IMR-90 (cell line): ENCODE data around the gene DCDC1. TPM values are rescaled to one million over a fixed set of nuclear protein-coding genes. Genes with fewer than 3 reads are reported as not detected.

Experiments
- ATAC-seq: fragments of 200-7000 bp; cut with Tn5 transposase; 2 replicates; pipeline ENCODE4 v1.9.1; 2020; ENCODE audit warnings: low read depth, mild to moderate bottlenecking, moderate library complexity
- BruUV-seq: library from RNA; stranded (reverse); fragments of 400-500 nt; replicated peaks from 2 replicates; lab custom pipeline; 2021; lab: Mats Ljungman, UMichigan
- CTCF ChIA-PET: fragments of 300-600 bp; formaldehyde crosslinking; extraction: SDS; loops from one replicate; lab custom pipeline; 2021; ENCODE audit warnings: antibody characterized with exemption; lab: Yijun Ruan, JAX
- POLR2A ChIA-PET: fragments of 300-600 bp; sonication (Branson Sonifier 250); formaldehyde crosslinking; loops from one replicate; lab custom pipeline; 2022; ENCODE audit warnings: antibody characterized with exemption; ENCODE audit not compliant: unreplicated experiment; lab: Charles Lee
- DNase-seq: peaks from one replicate; pipeline ENCODE4 v3.0.0; 2013
- H2AFZ ChIP-seq: replicated peaks from 2 replicates; pipeline ENCODE3; 2013; ENCODE audit warnings: low read length, mild to moderate bottlenecking; ENCODE audit not compliant: poor library complexity
- H2AK5ac ChIP-seq: 2 replicates; pipeline ENCODE4 v1.6.1; 2013; ENCODE audit warnings: low read depth, low read length, inconsistent platforms
- H2AK9ac ChIP-seq: replicated peaks from 2 replicates; pipeline ENCODE3; 2013; ENCODE audit warnings: mild to moderate bottlenecking, low read depth, low read length, moderate library complexity; ENCODE audit not compliant: poor library complexity
- H2BK120ac ChIP-seq: 2 replicates; pipeline ENCODE4 v1.6.1; 2013; ENCODE audit warnings: low read depth, low read length, inconsistent platforms
- H2BK15ac ChIP-seq: 3 replicates; pipeline ENCODE4 v1.6.1; 2013; ENCODE audit warnings: low read depth, low read length, inconsistent platforms
- H2BK20ac ChIP-seq: 2 replicates; pipeline ENCODE4 v1.6.1; 2013; ENCODE audit warnings: low read depth, mild to moderate bottlenecking, inconsistent platforms, low read length, moderate library complexity
- H2BK5ac ChIP-seq: 2 replicates; pipeline ENCODE4 v1.6.1; 2013; ENCODE audit warnings: mild to moderate bottlenecking, low read depth, low read length, inconsistent platforms; ENCODE audit not compliant: poor library complexity, severe bottlenecking
- H3K14ac ChIP-seq: replicated peaks from 2 replicates; pipeline ENCODE4 v1.6.1; 2013; ENCODE audit warnings: low read depth, low read length, inconsistent platforms
- H3K18ac ChIP-seq: 2 replicates; pipeline ENCODE4 v1.6.1; 2013; ENCODE audit warnings: low read depth, low read length, control low read depth
- H3K23ac ChIP-seq: 2 replicates; pipeline ENCODE4 v1.6.1; 2013; ENCODE audit warnings: low read depth, low read length, inconsistent platforms
- H3K27ac ChIP-seq: 2 replicates; pipeline ENCODE4 v1.5.1; 2013; ENCODE audit warnings: mild to moderate bottlenecking, control low read depth, low read length; ENCODE audit not compliant: insufficient read depth
- H3K27me3 ChIP-seq: 2 replicates; pipeline ENCODE4 v1.6.1; 2013; ENCODE audit warnings: low read length; ENCODE audit not compliant: control insufficient read depth, insufficient read depth
- H3K36me3 ChIP-seq: 2 replicates; pipeline ENCODE4 v1.6.1; 2013; ENCODE audit warnings: low read length, mixed read lengths; ENCODE audit not compliant: control insufficient read depth, insufficient read depth
- H3K4ac ChIP-seq: 2 replicates; pipeline ENCODE4 v1.6.1; 2013; ENCODE audit warnings: low read depth, low read length, inconsistent platforms
- H3K4me1 ChIP-seq: 2 replicates; pipeline ENCODE4 v1.6.1; 2013; ENCODE audit warnings: low read length, mixed read lengths; ENCODE audit not compliant: control insufficient read depth, insufficient read depth
- H3K4me2 ChIP-seq: 2 replicates; pipeline ENCODE4 v1.6.1; 2013; ENCODE audit warnings: low read depth, mild to moderate bottlenecking, control low read depth, low read length, moderate library complexity
- H3K4me3 ChIP-seq: 2 replicates; pipeline ENCODE4 v1.5.1; 2013; ENCODE audit warnings: low read depth, mild to moderate bottlenecking, control low read depth, low read length, moderate library complexity; ENCODE audit not compliant: insufficient read depth
- H3K56ac ChIP-seq: 2 replicates; pipeline ENCODE4 v1.6.1; 2013; ENCODE audit warnings: low read length, inconsistent platforms; ENCODE audit not compliant: insufficient read depth; ENCODE audit errors: extremely low read depth
- H3K79me1 ChIP-seq, 2 experiments: 2 replicates each; pipeline ENCODE4 v1.6.1; 2013; ENCODE audit warnings: low read length in 2 of 2, inconsistent platforms in 1 of 2, low read depth in 1 of 2
- H3K9ac ChIP-seq: 2 replicates; pipeline ENCODE4 v1.6.1; 2013; ENCODE audit warnings: low read depth, low read length, control low read depth
- H3K9me1 ChIP-seq: 2 replicates; pipeline ENCODE4 v1.6.1; 2013; ENCODE audit warnings: low read length, inconsistent platforms; ENCODE audit not compliant: insufficient read depth
- H3K9me3 ChIP-seq: 2 replicates; pipeline ENCODE4 v1.6.1; 2013; ENCODE audit warnings: low read length; ENCODE audit not compliant: control insufficient read depth, insufficient read depth
- H4K20me1 ChIP-seq: 2 replicates; pipeline ENCODE4 v1.6.1; 2013; ENCODE audit warnings: low read length, inconsistent platforms; ENCODE audit not compliant: insufficient read depth
- H4K5ac ChIP-seq: 2 replicates; pipeline ENCODE4 v1.6.1; 2013; ENCODE audit warnings: mild to moderate bottlenecking, low read depth, low read length, control low read depth
- H4K8ac ChIP-seq, 2 experiments: 2 replicates each; pipeline ENCODE4 v1.6.1; 2013; ENCODE audit warnings: low read depth in 2 of 2, low read length in 2 of 2, control low read depth in 1 of 2, inconsistent platforms in 1 of 2
- H4K91ac ChIP-seq: 2 replicates; pipeline ENCODE4 v1.6.1; 2013; ENCODE audit warnings: low read depth, low read length, inconsistent platforms; ENCODE audit not compliant: insufficient read depth
- BHLHE40 ChIP-seq: fragments of 150-350 bp; IDR thresholded peaks from 2 replicates; pipeline ENCODE4 v1.6.1; 2016; ENCODE audit warnings: mild to moderate bottlenecking, low read depth, low read length
- CEBPB ChIP-seq: IDR thresholded peaks from 2 replicates; pipeline ENCODE4 v1.6.1; 2012; ENCODE audit warnings: low read depth, low read length, improper control_type of control experiment
- CHD1 ChIP-seq: IDR thresholded peaks from 2 replicates; pipeline ENCODE4 v1.6.1; 2012; ENCODE audit warnings: low read depth, low read length, improper control_type of control experiment
- FOS ChIP-seq: fragments of 150-350 bp; IDR thresholded peaks from 2 replicates; pipeline ENCODE4 v1.6.1; 2016; ENCODE audit warnings: low read depth, low read length
- MAFK ChIP-seq: IDR thresholded peaks from 2 replicates; pipeline ENCODE4 v1.6.1; 2012; ENCODE audit warnings: low read depth, low read length, improper control_type of control experiment
- MAZ ChIP-seq: IDR thresholded peaks from 2 replicates; pipeline ENCODE4 v1.6.1; 2012; ENCODE audit warnings: low read depth, mild to moderate bottlenecking, low read length, improper control_type of control experiment, moderate library complexity, borderline replicate concordance
- MXI1 ChIP-seq: IDR thresholded peaks from 2 replicates; pipeline ENCODE4 v1.6.1; 2012; ENCODE audit warnings: low read depth, mild to moderate bottlenecking, low read length, moderate library complexity, borderline replicate concordance
- NFE2L2 ChIP-seq: fragments of 150-350 bp; IDR thresholded peaks from 2 replicates; pipeline ENCODE4 v1.6.1; 2016; ENCODE audit warnings: low read depth, mild to moderate bottlenecking, low read length
- POLR2A ChIP-seq: IDR thresholded peaks from 2 replicates; pipeline ENCODE4 v1.6.1; 2012; ENCODE audit warnings: mild to moderate bottlenecking, low read depth, low read length
- RAD21 ChIP-seq: IDR thresholded peaks from 2 replicates; pipeline ENCODE4 v1.6.1; 2012; ENCODE audit warnings: low read length, improper control_type of control experiment
- RCOR1 ChIP-seq: IDR thresholded peaks from 2 replicates; pipeline ENCODE4 v1.6.1; 2012; ENCODE audit warnings: mild to moderate bottlenecking, low read length, improper control_type of control experiment; ENCODE audit not compliant: insufficient replicate concordance
- RFX5 ChIP-seq: IDR thresholded peaks from 2 replicates; pipeline ENCODE4 v1.8.0; 2012; ENCODE audit warnings: low read depth, mild to moderate bottlenecking, low read length, moderate library complexity
- SMC3 ChIP-seq: fragments of 150-350 bp; IDR thresholded peaks from 2 replicates; pipeline ENCODE4 v1.6.1; 2016; ENCODE audit warnings: low read depth, mild to moderate bottlenecking, antibody characterized with exemption, low read length, moderate library complexity
- WGBS, 2 experiments: methylation state at CpG; one replicate each; pipeline versions ENCODE4 v1.1.5 to v1.1.7; 2013; ENCODE audit warnings: missing lambda C conversion rate in 2 of 2; ENCODE audit not compliant: insufficient read length in 1 of 2; ENCODE audit errors: extremely low coverage in 2 of 2; 5-methylcytosine and 5-hydroxymethylcytosine counted together
- dilution Hi-C: fragments of 300-500 bp; cut with HindIII; formaldehyde crosslinking; loops from one replicate; pipeline ENCODE4 v1.14.3; 2018; ENCODE audit warnings: low sequenced_read_pairs; ENCODE audit not compliant: unreplicated experiment
- in situ Hi-C: fragments of 300-500 bp; cut with MboI; formaldehyde crosslinking; loops from 3 replicates; pipeline ENCODE4 v1.14.3; 2019; ENCODE audit warnings: low sequenced_read_pairs, inconsistent platforms, mixed read lengths
- intact Hi-C: fragments of 100-400 bp; cut with micrococcal nuclease; formaldehyde crosslinking; loops from 2 replicates; pipeline ENCODE4 v1.10.0; 2022
- polyA plus RNA-seq, 3 experiments: library from polyadenylated mRNA; depleted of rRNA; stranded (reverse); fragments of >200 nt; gene quantifications; 2 replicates each; pipeline ENCODE4 v1.2.3, GENCODE V29; 2012; ENCODE audit warnings: low replicate concordance in 1 of 3
- total RNA-seq: library from RNA; depleted of rRNA; stranded (reverse); fragments of >200 nt; gene quantifications from 2 replicates; pipeline ENCODE4 v1.2.3, GENCODE V29; 2012
- TF ChIP-seq, protein P1 (sequence below): conservative IDR thresholded peaks from 2 replicates; pipeline ENCODE4 v1.5.1; 2012; ENCODE audit warnings: mild to moderate bottlenecking, low read depth, low read length, improper control_type of control experiment
- TF ChIP-seq, protein P2 (sequence below): fragments of 150-350 bp; IDR thresholded peaks from 2 replicates; pipeline ENCODE4 v1.6.1; 2016; ENCODE audit warnings: low read depth, mild to moderate bottlenecking, low read length, moderate library complexity, borderline replicate concordance
- TF ChIP-seq, protein P3 (sequence below): fragments of 150-350 bp; IDR thresholded peaks from 2 replicates; pipeline ENCODE4 v1.6.1; 2017; ENCODE audit warnings: mild to moderate bottlenecking, antibody characterized with exemption, low read length, low read depth

The DCDC1 gene
- total and polyA plus RNA-seq, 2 of the 4 experiments (the other 2 are of a cell fraction): not detected

DNA sequence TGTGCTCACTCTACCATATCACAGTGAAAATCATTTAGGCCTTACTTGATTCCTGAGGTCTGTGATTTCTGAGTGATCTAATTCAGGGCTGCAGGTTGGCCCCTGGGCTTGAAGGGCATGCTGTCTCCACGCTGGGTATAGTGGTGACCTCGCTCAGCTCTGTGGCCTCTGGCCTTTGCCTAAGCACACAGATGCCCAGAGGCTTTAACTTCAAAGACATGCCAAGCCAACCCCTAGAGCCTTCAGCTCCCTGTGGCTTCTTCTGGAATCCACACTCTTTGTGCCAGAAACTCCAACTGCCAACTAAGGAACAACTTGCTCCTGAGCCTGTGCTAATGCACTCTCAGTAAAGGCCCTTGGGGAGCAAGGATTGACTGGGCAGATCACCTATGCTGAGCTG, 550.8 kb downstream of the DCDC1 start:
- H3K23ac ChIP-seq: no peak overlapping the region
- no peak overlapping the region for H3K9ac ChIP-seq
- H3K27me3 ChIP-seq: no peaks in the 10 kb centered on the region; the same call in 1 of the 2 replicates
- no peak overlapping the region for H3K27ac ChIP-seq
- H3K9me1 ChIP-seq: no peaks in the 10 kb centered on the region
- no peaks in the 10 kb centered on the region for H3K36me3 ChIP-seq
- no peak overlapping the region for H3K56ac ChIP-seq
- H3K9me3 ChIP-seq: no peaks in the 10 kb centered on the region
- no peak overlapping the region for H3K4me2 ChIP-seq
- H3K18ac ChIP-seq: no peak overlapping the region
- no peak overlapping the region for H2AK5ac ChIP-seq
- H4K91ac ChIP-seq: no peak overlapping the region
- no peak overlapping the region for H2BK5ac ChIP-seq
- no peak overlapping the region for H3K4ac ChIP-seq
- intact Hi-C loops: no loop called here
- dilution Hi-C loops: no loop called here
- ATAC-seq (no peak), DNase-seq (no peak)
- ChIA-PET POLR2A (no interaction called here), CTCF (no interaction called here)
- H2BK120ac ChIP-seq: no peak overlapping the region
- no peaks in the 10 kb centered on the region for H4K20me1 ChIP-seq
- TF ChIP-seq, protein P1, sequence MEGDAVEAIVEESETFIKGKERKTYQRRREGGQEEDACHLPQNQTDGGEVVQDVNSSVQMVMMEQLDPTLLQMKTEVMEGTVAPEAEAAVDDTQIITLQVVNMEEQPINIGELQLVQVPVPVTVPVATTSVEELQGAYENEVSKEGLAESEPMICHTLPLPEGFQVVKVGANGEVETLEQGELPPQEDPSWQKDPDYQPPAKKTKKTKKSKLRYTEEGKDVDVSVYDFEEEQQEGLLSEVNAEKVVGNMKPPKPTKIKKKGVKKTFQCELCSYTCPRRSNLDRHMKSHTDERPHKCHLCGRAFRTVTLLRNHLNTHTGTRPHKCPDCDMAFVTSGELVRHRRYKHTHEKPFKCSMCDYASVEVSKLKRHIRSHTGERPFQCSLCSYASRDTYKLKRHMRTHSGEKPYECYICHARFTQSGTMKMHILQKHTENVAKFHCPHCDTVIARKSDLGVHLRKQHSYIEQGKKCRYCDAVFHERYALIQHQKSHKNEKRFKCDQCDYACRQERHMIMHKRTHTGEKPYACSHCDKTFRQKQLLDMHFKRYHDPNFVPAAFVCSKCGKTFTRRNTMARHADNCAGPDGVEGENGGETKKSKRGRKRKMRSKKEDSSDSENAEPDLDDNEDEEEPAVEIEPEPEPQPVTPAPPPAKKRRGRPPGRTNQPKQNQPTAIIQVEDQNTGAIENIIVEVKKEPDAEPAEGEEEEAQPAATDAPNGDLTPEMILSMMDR: no peak
- no peak for TF ChIP-seq NFE2L2
- TF ChIP-seq RAD21: no peak
- TF ChIP-seq SMC3: no peak
- no peak for TF ChIP-seq CEBPB
- no peak for TF ChIP-seq MXI1
- TF ChIP-seq, protein P2, sequence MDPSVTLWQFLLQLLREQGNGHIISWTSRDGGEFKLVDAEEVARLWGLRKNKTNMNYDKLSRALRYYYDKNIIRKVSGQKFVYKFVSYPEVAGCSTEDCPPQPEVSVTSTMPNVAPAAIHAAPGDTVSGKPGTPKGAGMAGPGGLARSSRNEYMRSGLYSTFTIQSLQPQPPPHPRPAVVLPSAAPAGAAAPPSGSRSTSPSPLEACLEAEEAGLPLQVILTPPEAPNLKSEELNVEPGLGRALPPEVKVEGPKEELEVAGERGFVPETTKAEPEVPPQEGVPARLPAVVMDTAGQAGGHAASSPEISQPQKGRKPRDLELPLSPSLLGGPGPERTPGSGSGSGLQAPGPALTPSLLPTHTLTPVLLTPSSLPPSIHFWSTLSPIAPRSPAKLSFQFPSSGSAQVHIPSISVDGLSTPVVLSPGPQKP: no peak
- no peak for TF ChIP-seq CHD1
- TF ChIP-seq RCOR1: no peak
- no peak for TF ChIP-seq FOS
- TF ChIP-seq MAFK: no peak
- TF ChIP-seq RFX5: no peak
- TF ChIP-seq, protein P3, sequence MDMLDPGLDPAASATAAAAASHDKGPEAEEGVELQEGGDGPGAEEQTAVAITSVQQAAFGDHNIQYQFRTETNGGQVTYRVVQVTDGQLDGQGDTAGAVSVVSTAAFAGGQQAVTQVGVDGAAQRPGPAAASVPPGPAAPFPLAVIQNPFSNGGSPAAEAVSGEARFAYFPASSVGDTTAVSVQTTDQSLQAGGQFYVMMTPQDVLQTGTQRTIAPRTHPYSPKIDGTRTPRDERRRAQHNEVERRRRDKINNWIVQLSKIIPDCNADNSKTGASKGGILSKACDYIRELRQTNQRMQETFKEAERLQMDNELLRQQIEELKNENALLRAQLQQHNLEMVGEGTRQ: no peak
- TF ChIP-seq POLR2A: no peak
- no peak for TF ChIP-seq BHLHE40
- no peak for TF ChIP-seq MAZ
- no TSS peak for BruUV-seq
- no peak overlapping the region for H2BK20ac ChIP-seq
- no peak overlapping the region for H2BK15ac ChIP-seq
- in situ Hi-C loops: no loop called here
- H2AFZ ChIP-seq: no peak overlapping the region
- H3K14ac ChIP-seq: no peak overlapping the region
- no peaks in the 10 kb centered on the region for H3K79me1 ChIP-seq
- no peak overlapping the region for H4K8ac ChIP-seq
- H3K4me1 ChIP-seq: no peaks in the 10 kb centered on the region
- no peak overlapping the region for H3K4me3 ChIP-seq
- WGBS, 2 experiments: no CpG with 5 or more reads among the region's 2 CpGs
- no peak overlapping the region for H2AK9ac ChIP-seq
- no peak overlapping the region for H4K5ac ChIP-seq
